ENCODE measurements around the gene HAND1. TPM values are rescaled to one million over a fixed set of nuclear protein-coding genes. Genes with fewer than 3 reads are reported as not detected.

HAND1 gene
- total and polyA plus RNA-seq, 2 donors (not counting 1 experiment from before 2014, with no cell fraction given): not detected

DNA sequence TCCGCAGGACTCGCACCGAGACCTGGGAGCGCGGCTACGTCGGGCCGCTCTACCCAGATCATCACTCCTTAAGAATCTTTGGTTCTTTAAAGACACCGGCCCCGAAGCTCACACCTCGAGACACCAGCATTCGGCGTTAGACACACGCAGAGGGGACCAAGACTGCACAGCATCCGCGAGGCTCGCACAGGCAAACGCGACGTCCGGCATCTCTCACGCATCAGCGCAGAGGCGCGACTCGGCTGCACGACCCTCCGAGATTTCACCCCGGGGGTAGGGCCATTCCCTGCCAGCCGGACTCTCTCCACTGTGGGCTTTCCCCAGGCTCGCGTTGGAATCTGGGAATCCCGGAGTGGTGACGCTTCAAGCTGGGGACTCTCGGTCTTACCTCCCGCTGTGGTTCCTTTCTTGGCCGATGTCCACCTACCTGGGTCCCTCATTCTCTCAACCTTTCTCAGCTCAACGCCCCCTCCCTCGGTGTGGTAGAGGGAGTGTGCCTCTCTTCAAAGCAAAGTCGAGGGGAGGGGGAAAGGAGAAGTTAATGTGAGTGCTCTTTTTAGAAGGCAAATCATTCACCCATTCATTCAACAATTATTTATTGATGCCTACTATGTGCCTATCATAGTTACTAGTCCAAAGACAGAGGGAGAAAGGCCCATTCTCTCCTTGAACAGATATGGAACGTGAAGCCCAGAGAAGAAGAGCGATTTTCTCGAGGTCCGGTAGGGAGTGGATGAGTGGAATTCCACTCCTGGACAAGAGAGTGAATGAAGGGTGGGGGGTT, 1.3 kb upstream of the HAND1 start:
- peak overlapping the region; percentile 80 for H3K4me3 Mint-ChIP-seq

More for the DNA sequence above, 1.3 kb upstream of the HAND1 start:
- Histone ChIP-seq H3K9me3 (ENCODE audit: control extremely low read depth in 1 of 3, control insufficient read depth in 2 of 3, insufficient read depth in 1 of 3, low read length in 2 of 3) (peaks cover 0 to 80% (median 12%) of the 10 kb centered on the region in 3 donors), H4K20me1 (ENCODE audit: control insufficient read depth, insufficient read depth, low read length, poor library complexity, severe bottlenecking) (no peaks in the 10 kb centered on the region), H3K79me2 (ENCODE audit: control insufficient read depth, insufficient read depth, low read length) (no peaks in the 10 kb centered on the region), H3K36me3 (replicated peaks in 1 of 2; ENCODE audit: control extremely low read depth in 1 of 2, control insufficient read depth in 1 of 2, extremely low read depth in 1 of 2, insufficient read depth in 2 of 2, low read length in 1 of 2) (no peaks in the 10 kb centered on the region), H3K27me3 (replicated peaks in 1 of 4; ENCODE audit: control extremely low read depth in 1 of 4, control insufficient read depth in 3 of 4, insufficient read depth in 4 of 4, low read length in 3 of 4) (peaks cover 0 to 99% (median 88%) of the 10 kb centered on the region in 4 experiments), H3K4me2 (replicated peaks; ENCODE audit: low read depth, low read length, poor library complexity, severe bottlenecking) (peak overlapping the region; percentile 63), H3K4me1 (ENCODE audit: control insufficient read depth in 2 of 2, insufficient read depth in 2 of 2, low read length in 2 of 2) (peaks cover 69 to 73% of the 10 kb centered on the region in 2 donors), H2AFZ (ENCODE audit: insufficient read depth, low read depth, low read length, poor library complexity, severe bottlenecking) (no peak overlapping the region), H3K9ac (ENCODE audit: low read length) (no peak overlapping the region), H3K4me3 (ENCODE audit: control extremely low read depth in 1 of 5, extremely low read depth in 1 of 5, insufficient read depth in 1 of 5, low read depth in 2 of 5, low read length in 4 of 5) (no peak overlapping the region), H3K27ac (ENCODE audit: low read length in 2 of 2) (no peak overlapping the region)
- Mint-ChIP-seq H3K9me3 (ENCODE audit: insufficient read depth) (no peaks in the 10 kb centered on the region), H3K27ac (peak overlapping the region; percentile 80), H3K4me1 (peaks cover 61% of the 10 kb centered on the region), H3K27me3 (peaks cover 81% of the 10 kb centered on the region)
- POLR2A ChIA-PET: no interaction called here
- intact Hi-C loops (cut with micrococcal nuclease): no loop called here
- peak; percentile 53 for DNase-seq
- no peak for ATAC-seq (ENCODE audit: low read depth)
- CTCF ChIA-PET: no interaction called here
- TF ChIP-seq EZH2 (IDR thresholded peaks at IDR 0.05; ENCODE audit: borderline replicate concordance, insufficient read depth, low read depth, low read length, poor library complexity, severe bottlenecking) (no peak), CTCF (IDR thresholded peaks at IDR 0.05) (no peak)
- WGBS (ENCODE audit: insufficient coverage): 8% methylated on average over 40 of the region's 44 CpGs
